HG03135 (cell line): Measurements from ENCODE around the gene DTNBP1.
"Not testable (repeated sequence)": the region's sequence is repeated elsewhere in the genome, so short reads cannot be mapped to it uniquely, and the experiment has no call there.

Source experiments
- ATAC-seq: cut with Tn5 transposase; IDR thresholded peaks from one replicate; pipeline ENCODE4 v1.9.1; 2021; ENCODE audit warnings: mild to moderate bottlenecking, moderate library complexity; ENCODE audit not compliant: unreplicated experiment

Gene DTNBP1

GRCh38 chr6:15672291-15672690 lies 9.5 kb upstream of the DTNBP1 start:
- no peak for ATAC-seq

GRCh38 chr6:15668918-15669317 lies 6.1 kb upstream of the DTNBP1 start:
- no peak for ATAC-seq

- ATAC-seq, result not testable (repeated sequence)
Measured at GRCh38 chr6:15666896-15667295, 4.1 kb upstream of the DTNBP1 start.

GRCh38 chr6:15665237-15665636 lies 2.4 kb upstream of the DTNBP1 start:
- no peak for ATAC-seq

- ATAC-seq, result no peak
Measured at GRCh38 chr6:15663130-15663871, 473 bp upstream of the DTNBP1 start.

GRCh38 chr6:15661853-15662325 lies 939 bp downstream of the DTNBP1 start:
- no peak for ATAC-seq

GRCh38 chr6:15659181-15659580 lies 3.6 kb downstream of the DTNBP1 start:
- ATAC-seq, result no peak

- no peak for ATAC-seq
Measured at GRCh38 chr6:15658181-15658744, 4.6 kb downstream of the DTNBP1 start.

GRCh38 chr6:15657290-15657689 lies 5.5 kb downstream of the DTNBP1 start:
- no peak for ATAC-seq

GRCh38 chr6:15656145-15656544 lies 6.7 kb downstream of the DTNBP1 start:
- ATAC-seq, result no peak

GRCh38 chr6:15654250-15654649 lies 8.6 kb downstream of the DTNBP1 start:
- ATAC-seq, result no peak

- ATAC-seq, result no peak
Measured at GRCh38 chr6:15653581-15653980, 9.2 kb downstream of the DTNBP1 start.

- ATAC-seq, result not testable (repeated sequence)
Measured at GRCh38 chr6:15650004-15650559, 12.7 kb downstream of the DTNBP1 start.

GRCh38 chr6:15644904-15645303 lies 17.9 kb downstream of the DTNBP1 start:
- no peak for ATAC-seq

GRCh38 chr6:15643542-15643941 lies 19.3 kb downstream of the DTNBP1 start:
- ATAC-seq, result no peak

GRCh38 chr6:15642276-15642675 lies 20.6 kb downstream of the DTNBP1 start:
- ATAC-seq, result no peak

- ATAC-seq, result no peak
Measured at GRCh38 chr6:15638373-15638772, 24.5 kb downstream of the DTNBP1 start.

- ATAC-seq, result no peak
Measured at GRCh38 chr6:15631432-15631831, 31.4 kb downstream of the DTNBP1 start.

GRCh38 chr6:15630202-15630601 lies 32.6 kb downstream of the DTNBP1 start:
- no peak for ATAC-seq

- no peak for ATAC-seq
Measured at GRCh38 chr6:15629487-15629886, 33.3 kb downstream of the DTNBP1 start.

- no peak for ATAC-seq
Measured at GRCh38 chr6:15628499-15629131, 34.2 kb downstream of the DTNBP1 start.

- no peak for ATAC-seq
Measured at GRCh38 chr6:15627821-15628220, 35.0 kb downstream of the DTNBP1 start.
